Immature natural killer cell (primary cell): ENCODE measurements around the gene TULP4. TPM values are rescaled to one million over a fixed set of nuclear protein-coding genes. Genes with fewer than 3 reads are reported as not detected.
"Not testable (repeated sequence)": the region's sequence is repeated elsewhere in the genome, so short reads cannot be mapped to it uniquely, and the experiment has no call there.

Experiments used
- DNase-seq, 3 donors: peaks; one replicate each; pipeline ENCODE4 v3.0.0; 2022; ENCODE audit warnings: mixed read lengths in 1 of 3
- H3K27ac Mint-ChIP-seq, 6 donors: one replicate each; pipeline ENCODE4 v1.8.0; 2020; ENCODE audit warnings: mixed read lengths in 6 of 6, mild to moderate bottlenecking in 5 of 6, inconsistent platforms in 4 of 6, moderate library complexity in 3 of 6
- H3K27me3 Mint-ChIP-seq, 3 donors: one replicate each; pipeline ENCODE4 v1.8.0; 2020 to 2021; ENCODE audit warnings: low read depth in 3 of 3, mild to moderate bottlenecking in 3 of 3, mixed read lengths in 3 of 3, moderate library complexity in 3 of 3, inconsistent platforms in 1 of 3
- H3K36me3 Mint-ChIP-seq, 3 donors: one replicate each; pipeline ENCODE4 v1.8.0; 2020; ENCODE audit warnings: mixed read lengths in 3 of 3, inconsistent platforms in 2 of 3, mild to moderate bottlenecking in 2 of 3
- H3K4me1 Mint-ChIP-seq, 2 donors: one replicate each; pipeline ENCODE4 v1.8.0; 2020; ENCODE audit warnings: inconsistent platforms in 2 of 2, mild to moderate bottlenecking in 2 of 2, mixed read lengths in 2 of 2, moderate library complexity in 1 of 2
- H3K4me3 Mint-ChIP-seq, 5 donors: one replicate each; pipeline ENCODE4 v1.8.0; 2020; ENCODE audit warnings: mild to moderate bottlenecking in 5 of 5, mixed read lengths in 5 of 5, inconsistent platforms in 3 of 5, moderate library complexity in 3 of 5
- H3K9me3 Mint-ChIP-seq, 6 donors: one replicate each; pipeline ENCODE4 v1.8.0; 2020; ENCODE audit warnings: mild to moderate bottlenecking in 6 of 6, mixed read lengths in 6 of 6, inconsistent platforms in 4 of 6, moderate library complexity in 3 of 6
- polyA plus RNA-seq, 3 donors: library from polyadenylated mRNA; unstranded; fragments of 300-500 nt; fragmentation: Illumina TruSeq; gene quantifications; one replicate each; pipeline ENCODE4 v1.2.3, GENCODE V29; 2021

TULP4 gene
- polyA plus RNA-seq, 3 donors from 2014 or later: 19.0 to 46.9 (median 22.2) TPM

GRCh38 chr6:158339197-158339596, 26.9 kb downstream of the TULP4 start:
- not testable (repeated sequence) for H3K27ac Mint-ChIP-seq, DNase-seq, H3K9me3 Mint-ChIP-seq, H3K4me3 Mint-ChIP-seq, H3K27me3 Mint-ChIP-seq, H3K4me1 Mint-ChIP-seq
- peaks cover 3 to 18% (median 13%) of the 10 kb centered on the region in 3 donors for H3K36me3 Mint-ChIP-seq

- Mint-ChIP-seq H3K36me3 (peaks cover 5 to 24% (median 13%) of the 10 kb centered on the region in 3 donors), H3K27me3 (peaks cover 0 to 2% (median 0%) of the 10 kb centered on the region in 3 donors), H3K4me1 (peaks cover 7 to 13% of the 10 kb centered on the region in 2 donors), H3K4me3 (no peak overlapping the region), H3K9me3 (peaks cover 0 to 2% (median 1%) of the 10 kb centered on the region in 6 donors), H3K27ac (no peak overlapping the region)
- DNase-seq: no peak
Measured at GRCh38 chr6:158340252-158340651, 28.0 kb downstream of the TULP4 start.

- H3K9me3 Mint-ChIP-seq: peaks cover 0 to 17% (median 7%) of the 10 kb centered on the region in 6 donors
- no peak overlapping the region for H3K4me3 Mint-ChIP-seq
- no peak overlapping the region for H3K27ac Mint-ChIP-seq
- peaks cover 7 to 9% of the 10 kb centered on the region in 2 donors for H3K4me1 Mint-ChIP-seq
- DNase-seq: no peak
- H3K36me3 Mint-ChIP-seq: peaks cover 3 to 18% (median 5%) of the 10 kb centered on the region in 3 donors
- H3K27me3 Mint-ChIP-seq: no peaks in the 10 kb centered on the region
Measured at GRCh38 chr6:158344534-158344933, 32.3 kb downstream of the TULP4 start.

DNA sequence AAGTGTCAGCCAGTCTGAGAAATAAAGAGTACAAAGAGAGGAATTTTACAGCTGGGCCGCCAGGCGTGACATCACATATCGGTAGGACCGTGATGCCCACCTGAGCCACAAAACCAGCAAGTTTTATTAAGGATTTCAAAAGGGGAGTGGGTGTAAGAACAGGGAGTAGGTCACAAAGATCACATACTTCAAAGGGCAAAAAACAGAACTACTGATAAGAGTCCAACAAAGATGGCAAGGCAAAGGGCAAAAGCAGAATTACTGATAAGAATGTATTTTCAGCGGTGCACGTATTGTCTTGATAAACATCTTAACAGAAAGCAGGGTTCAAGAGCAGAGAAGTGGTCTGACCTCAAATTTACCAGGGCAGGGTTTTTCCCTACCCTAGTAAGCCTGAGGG, 33.2 kb downstream of the TULP4 start:
- not testable (repeated sequence) for H3K27ac Mint-ChIP-seq, H3K4me3 Mint-ChIP-seq, H3K27me3 Mint-ChIP-seq, H3K4me1 Mint-ChIP-seq, DNase-seq
- Mint-ChIP-seq H3K36me3 (peaks cover 3 to 18% (median 5%) of the 10 kb centered on the region in 3 donors), H3K9me3 (peaks cover 0 to 17% (median 7%) of the 10 kb centered on the region in 6 donors)

GRCh38 chr6:158347335-158347734, 35.1 kb downstream of the TULP4 start:
- Mint-ChIP-seq H3K4me3 (no peak overlapping the region), H3K36me3 (peaks cover 0 to 18% (median 3%) of the 10 kb centered on the region in 3 donors), H3K27me3 (no peaks in the 10 kb centered on the region), H3K9me3 (peaks cover 2 to 17% (median 7%) of the 10 kb centered on the region in 6 donors), H3K27ac (peak overlapping the region in 1 of 6 donors; percentile 18), H3K4me1 (peaks cover 7% of the 10 kb centered on the region in 2 donors)
- DNase-seq: no peak

GRCh38 chr6:158348737-158349504, 36.7 kb downstream of the TULP4 start:
- H3K4me3 Mint-ChIP-seq, H3K27me3 Mint-ChIP-seq, H3K4me1 Mint-ChIP-seq, DNase-seq, H3K27ac Mint-ChIP-seq: not testable (repeated sequence)
- H3K9me3 Mint-ChIP-seq: peaks cover 2 to 17% (median 7%) of the 10 kb centered on the region in 6 donors
- peaks cover 0 to 18% (median 3%) of the 10 kb centered on the region in 3 donors for H3K36me3 Mint-ChIP-seq

DNA sequence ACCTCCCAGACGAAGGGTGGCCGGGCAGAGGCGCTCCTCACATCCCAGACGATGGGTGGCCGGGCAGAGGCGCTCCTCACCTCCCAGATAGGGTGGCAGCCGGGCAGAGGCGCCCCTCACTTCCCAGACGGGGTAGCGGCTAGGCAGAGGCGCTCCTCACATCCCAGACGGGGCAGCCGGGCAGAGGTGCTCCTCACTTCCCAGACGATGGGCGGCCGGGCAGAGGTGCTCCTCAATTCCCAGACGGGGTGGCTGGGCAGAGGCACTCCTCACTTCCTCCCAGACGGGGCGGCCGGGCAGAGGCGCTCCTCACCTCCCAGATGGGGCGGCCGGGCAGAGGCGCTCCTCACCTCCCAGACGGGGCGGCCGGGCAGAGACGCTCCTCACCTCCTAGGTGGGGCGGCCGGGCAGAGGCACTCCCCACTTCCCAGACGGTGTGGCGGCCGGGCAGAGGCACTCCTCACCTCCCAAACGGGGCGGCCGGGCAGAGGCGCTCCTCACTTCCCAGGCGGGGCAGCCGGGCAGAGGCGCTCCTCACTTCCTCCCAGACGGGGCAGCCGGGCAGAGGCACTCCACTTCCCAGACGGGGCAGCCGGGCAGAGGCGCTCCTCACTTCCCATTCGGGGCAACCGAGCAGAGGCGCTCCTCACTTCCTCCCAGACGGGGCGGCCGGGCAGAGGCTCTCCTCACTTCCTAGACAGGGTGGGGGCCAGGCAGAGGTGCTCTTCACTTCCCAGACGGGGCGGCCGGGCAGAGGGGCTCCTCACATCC, 37.4 kb downstream of the TULP4 start:
- H3K27ac Mint-ChIP-seq, H3K4me3 Mint-ChIP-seq, H3K27me3 Mint-ChIP-seq, DNase-seq, H3K4me1 Mint-ChIP-seq: not testable (repeated sequence)
- Mint-ChIP-seq H3K9me3 (peaks cover 2 to 17% (median 7%) of the 10 kb centered on the region in 6 donors), H3K36me3 (peaks cover 0 to 11% (median 3%) of the 10 kb centered on the region in 3 donors)

GRCh38 chr6:158350731-158351130, 38.5 kb downstream of the TULP4 start:
- Mint-ChIP-seq H3K27ac (peak overlapping the region in 1 of 6 donors; percentile 14), H3K9me3 (peaks cover 0 to 11% (median 4%) of the 10 kb centered on the region in 6 donors)
- H3K4me1 Mint-ChIP-seq, H3K27me3 Mint-ChIP-seq, H3K4me3 Mint-ChIP-seq, DNase-seq, H3K36me3 Mint-ChIP-seq: not testable (repeated sequence)

DNA sequence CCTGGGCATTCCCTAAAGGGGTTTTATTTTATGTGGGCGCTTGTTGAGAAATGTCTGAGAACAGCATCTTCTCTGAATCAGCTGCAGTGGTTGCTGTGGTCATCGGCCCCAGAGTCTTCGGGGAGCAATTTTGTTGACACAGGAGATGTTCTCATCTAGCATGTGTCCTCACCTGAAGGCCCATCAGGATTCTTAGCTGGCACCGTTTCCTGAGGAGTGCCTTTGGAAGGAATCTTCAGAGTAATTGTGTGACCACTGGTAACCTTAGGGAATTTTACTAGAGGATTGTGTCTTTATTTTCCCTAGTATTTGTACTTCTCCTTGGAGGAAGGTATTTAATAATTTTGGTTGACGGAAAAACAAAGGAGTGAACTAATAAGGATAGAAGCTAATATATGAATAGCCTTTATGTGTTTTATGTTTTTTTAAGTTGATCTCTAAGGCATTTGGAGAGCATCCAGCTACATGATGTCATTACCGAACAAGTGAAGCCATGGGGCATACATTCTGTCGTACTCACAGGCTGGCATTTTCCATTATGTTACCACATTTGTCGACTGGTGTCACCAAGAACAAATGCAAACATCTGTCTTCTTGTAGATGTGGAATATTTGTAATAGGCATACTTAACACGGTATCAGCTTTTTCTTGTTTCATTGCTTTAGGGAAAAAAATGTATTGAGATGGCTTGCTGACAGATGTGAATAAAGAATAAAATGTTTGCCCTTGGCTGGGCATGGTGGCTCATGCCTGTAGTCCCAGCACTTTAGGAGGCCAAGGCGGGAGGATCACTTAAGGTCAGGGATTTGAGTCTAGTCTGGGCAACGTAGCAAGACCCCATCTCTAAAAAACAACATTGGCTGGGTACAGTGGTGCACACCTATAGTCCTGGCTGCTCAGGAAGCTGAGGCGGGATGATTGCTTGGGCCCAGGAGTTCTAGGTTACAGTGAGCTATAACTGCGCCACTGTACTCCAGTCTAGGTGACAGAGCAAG, 41.9 kb downstream of the TULP4 start:
- no peak overlapping the region for H3K4me3 Mint-ChIP-seq
- H3K4me1 Mint-ChIP-seq: peaks cover 21 to 22% of the 10 kb centered on the region in 2 donors
- DNase-seq: no peak
- peaks cover 0 to 2% (median 0%) of the 10 kb centered on the region in 6 donors for H3K9me3 Mint-ChIP-seq
- peaks cover 0 to 3% (median 0%) of the 10 kb centered on the region in 3 donors for H3K27me3 Mint-ChIP-seq
- no peak overlapping the region for H3K27ac Mint-ChIP-seq
- H3K36me3 Mint-ChIP-seq: no peaks in the 10 kb centered on the region

DNA sequence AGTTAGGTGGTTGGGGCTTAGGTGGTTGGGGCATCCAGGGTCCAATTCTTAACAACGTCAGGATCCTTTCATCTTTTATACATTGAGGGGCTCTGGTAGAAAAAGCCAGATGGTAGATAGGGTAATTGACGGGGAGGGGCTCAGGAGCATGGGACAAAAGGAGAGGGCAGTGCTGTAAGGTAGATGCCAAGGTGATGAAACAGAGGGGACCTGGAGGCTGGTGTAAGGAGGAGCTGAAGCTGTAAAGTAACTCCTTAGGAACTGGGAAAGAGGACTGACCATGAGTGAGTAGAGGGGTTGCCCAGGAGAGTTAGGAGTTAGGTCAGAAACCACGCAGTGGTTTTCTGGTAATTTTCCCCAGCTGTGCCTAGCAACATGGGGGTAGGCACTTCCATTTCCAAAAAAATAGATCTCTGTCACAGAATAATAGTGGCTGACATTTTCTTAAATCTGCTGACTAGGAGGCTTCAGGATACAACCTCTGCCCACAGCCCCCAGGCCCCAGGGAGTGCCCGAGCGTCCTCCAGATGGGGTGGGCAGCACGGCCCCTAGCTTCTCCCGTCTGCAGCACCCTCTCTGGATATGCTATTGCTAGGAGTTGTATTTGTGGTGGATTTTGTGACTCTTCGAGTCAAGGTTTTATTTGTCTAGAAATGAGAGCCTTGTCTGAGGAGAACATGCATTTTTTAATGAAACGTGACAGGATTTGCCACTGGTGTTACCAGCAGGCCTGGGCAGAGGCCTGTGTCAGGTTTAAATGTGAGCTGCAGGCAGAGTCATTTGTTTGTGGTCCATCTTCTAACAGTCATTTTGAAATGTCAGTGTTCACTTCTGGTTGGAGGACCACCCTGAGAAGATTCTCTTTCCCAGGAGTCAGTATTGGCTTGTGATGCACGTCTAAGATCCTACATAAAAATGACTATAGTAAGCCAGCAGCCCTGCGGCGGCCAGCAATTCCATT, 44.6 kb downstream of the TULP4 start:
- Mint-ChIP-seq H3K4me1 (peaks cover 22 to 38% of the 10 kb centered on the region in 2 donors), H3K27ac (peak overlapping the region in 4 of 6 donors; percentile 20 to 85 (median 64)), H3K36me3 (no peaks in the 10 kb centered on the region), H3K27me3 (peaks cover 0 to 3% (median 0%) of the 10 kb centered on the region in 3 donors), H3K4me3 (no peak overlapping the region), H3K9me3 (no peaks in the 10 kb centered on the region)
- DNase-seq: no peak

GRCh38 chr6:158357570-158358216, 45.4 kb downstream of the TULP4 start:
- H3K36me3 Mint-ChIP-seq: no peaks in the 10 kb centered on the region
- peak overlapping the region in 5 of 6 donors; percentile 4 to 77 (median 17) for H3K27ac Mint-ChIP-seq
- H3K4me3 Mint-ChIP-seq: peak overlapping the region in 1 of 5 donors; percentile 27
- DNase-seq: no peak
- H3K9me3 Mint-ChIP-seq: no peaks in the 10 kb centered on the region
- peaks cover 22 to 40% of the 10 kb centered on the region in 2 donors for H3K4me1 Mint-ChIP-seq
- H3K27me3 Mint-ChIP-seq: peaks cover 0 to 3% (median 0%) of the 10 kb centered on the region in 3 donors
